Measurements from ENCODE around the gene TTC9C.

The TTC9C gene

DNA sequence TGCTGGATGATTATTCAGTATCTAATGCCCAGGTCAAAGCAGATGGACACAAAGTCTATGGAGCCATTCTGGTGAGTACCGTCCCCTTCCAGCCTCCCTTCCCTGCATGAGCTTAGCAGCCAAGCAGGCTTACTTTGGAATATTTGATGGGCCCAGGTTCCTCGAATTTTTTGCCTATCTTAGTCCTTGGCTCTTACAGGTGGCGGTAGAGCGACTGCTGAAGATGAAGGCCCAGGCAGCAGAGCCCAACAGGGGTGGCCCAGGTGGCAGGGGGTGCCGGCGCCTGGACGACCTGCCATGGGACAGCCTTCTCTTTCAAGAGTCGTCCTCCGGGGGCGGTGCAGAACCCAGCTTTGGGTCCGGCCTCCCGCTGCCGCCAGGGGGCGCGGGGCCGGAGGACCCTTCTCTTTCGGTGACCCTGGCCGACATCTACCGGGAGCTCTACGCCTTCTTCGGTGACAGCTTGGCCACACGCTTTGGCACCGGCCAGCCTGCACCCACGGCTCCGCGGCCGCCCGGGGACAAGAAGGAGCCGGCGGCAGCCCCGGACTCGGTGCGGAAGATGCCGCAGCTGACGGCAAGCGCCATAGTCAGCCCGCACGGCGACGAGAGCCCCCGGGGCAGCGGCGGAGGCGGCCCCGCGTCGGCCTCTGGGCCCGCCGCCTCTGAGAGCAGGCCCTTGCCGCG is 58.2 kb downstream of the TTC9C start:
- Histone ChIP-seq H4K20me1 (ENCODE audit: low read depth, low read length) (no peaks in the 10 kb centered on the region), H3K9me3 (ENCODE audit: insufficient read depth, low read length) (no peaks in the 10 kb centered on the region), H3K4me2 (ENCODE audit: low read depth, low read length, poor library complexity, severe bottlenecking) (peak overlapping the region; percentile 69), H3K36me3 (ENCODE audit: low read length) (no peaks in the 10 kb centered on the region; the same call in 1 of the 2 replicates), H3F3A (ENCODE audit: insufficient read depth) (peaks cover 22% of the 10 kb centered on the region), H3K9me2 (replicated peaks; ENCODE audit: insufficient read depth, low read length) (no peaks in the 10 kb centered on the region), H3K79me2 (ENCODE audit: insufficient read depth, low read length) (peaks cover 34% of the 10 kb centered on the region), H3K4me3 (ENCODE audit: insufficient read depth, low read length, poor library complexity, severe bottlenecking) (peak overlapping the region; percentile 91), H3K27ac (ENCODE audit: low read depth, low read length) (peak overlapping the region; percentile 75), H2AFZ (ENCODE audit: low read depth, low read length, severe bottlenecking) (no peak overlapping the region), H3K27me3 (ENCODE audit: low read length) (no peaks in the 10 kb centered on the region), H3K9ac (ENCODE audit: low read length) (peak overlapping the region; percentile 93)
- TF ChIP-seq EZH2phosphoT487 (conservative IDR thresholded peaks at IDR 0.05; ENCODE audit: low read length): no peak
- peak; percentile 88 for TF ChIP-seq CTCF (IDR thresholded peaks at IDR 0.05; ENCODE audit: insufficient read depth, low read length, poor library complexity, severe bottlenecking)

DNA sequence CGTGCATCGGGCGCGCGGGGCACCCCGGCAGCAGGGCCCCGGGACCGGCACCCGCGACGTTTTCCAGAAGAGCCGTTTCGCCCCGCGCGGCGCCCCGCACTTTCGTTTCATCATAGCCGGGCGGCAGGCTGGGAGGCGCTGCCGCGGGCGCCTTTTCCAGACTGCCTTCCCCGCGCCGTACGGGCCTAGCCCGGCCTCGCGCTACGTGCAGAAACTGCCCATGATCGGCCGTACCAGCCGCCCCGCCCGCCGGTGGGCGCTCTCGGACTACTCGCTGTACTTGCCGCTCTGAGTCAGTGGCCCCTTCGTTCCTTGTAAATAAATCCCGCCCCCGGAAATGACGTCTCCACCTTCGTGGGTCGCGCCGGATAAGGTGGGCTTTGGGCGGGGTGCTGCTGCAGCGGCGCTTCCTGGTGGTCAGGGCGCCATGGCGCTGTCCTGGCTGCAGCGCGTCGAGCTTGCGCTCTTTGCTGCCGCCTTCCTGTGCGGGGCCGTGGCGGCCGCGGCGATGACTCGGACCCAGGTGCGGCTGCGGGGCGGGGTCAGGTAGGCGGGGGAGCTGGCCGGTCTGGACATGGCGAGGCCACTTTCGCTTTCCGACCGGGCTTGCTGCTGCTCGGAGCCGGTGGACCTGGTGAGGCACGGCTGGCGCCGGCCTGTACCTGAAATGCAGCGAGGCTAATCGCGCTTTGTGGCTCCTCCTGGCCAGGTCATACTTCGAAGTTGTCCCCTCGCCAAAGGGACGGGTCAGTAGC is 58.9 kb downstream of the TTC9C start, which contains the start of gene TMEM179B:
TSS of gene TMEM179B (plus strand) at position 398 of the 755 bp plus-strand sequence. CDS start at position 428, 30 bp downstream.
- H3K79me2 ChIP-seq (ENCODE audit: insufficient read depth, low read length): peaks cover 37% of the 10 kb centered on the region
- peak within 1 kb of the TSS; percentile 1 for H2AFZ ChIP-seq (ENCODE audit: low read depth, low read length, severe bottlenecking)

More for the DNA sequence above, 58.9 kb downstream of the TTC9C start, which contains the start of gene TMEM179B:
- Histone ChIP-seq H3K27me3 (ENCODE audit: low read length) (no peaks in the 10 kb centered on the region), H3K4me2 (ENCODE audit: low read depth, low read length, poor library complexity, severe bottlenecking) (peak within 1 kb of the TSS; percentile 69), H3K9ac (ENCODE audit: low read length) (peak within 1 kb of the TSS; percentile 93), H3K27ac (ENCODE audit: low read depth, low read length) (peak within 1 kb of the TSS; percentile 75), H3K36me3 (ENCODE audit: low read length) (no peaks in the 10 kb centered on the region; the same call in 1 of the 2 replicates), H3K9me2 (replicated peaks; ENCODE audit: insufficient read depth, low read length) (no peaks in the 10 kb centered on the region), H3K4me3 (ENCODE audit: insufficient read depth, low read length, poor library complexity, severe bottlenecking) (peak within 1 kb of the TSS; percentile 91), H3K9me3 (ENCODE audit: insufficient read depth, low read length) (no peaks in the 10 kb centered on the region), H3F3A (ENCODE audit: insufficient read depth) (peaks cover 24% of the 10 kb centered on the region), H4K20me1 (ENCODE audit: low read depth, low read length) (no peaks in the 10 kb centered on the region)
- no peak for TF ChIP-seq EZH2phosphoT487 (conservative IDR thresholded peaks at IDR 0.05; ENCODE audit: low read length)
- TF ChIP-seq CTCF (IDR thresholded peaks at IDR 0.05; ENCODE audit: insufficient read depth, low read length, poor library complexity, severe bottlenecking): no peak
